HFFc6 (cell line): ENCODE measurements around the gene METAP1D. TPM values are rescaled to one million over a fixed set of nuclear protein-coding genes. Genes with fewer than 3 reads are reported as not detected.

Experiments
- DNase-seq: peaks from one replicate; pipeline ENCODE4 v3.0.0-alpha.2; 2018
- H3K27ac Mint-ChIP-seq: 2 replicates; pipeline ENCODE4 v1.8.0; 2020; ENCODE audit warnings: mild to moderate bottlenecking, mixed read lengths
- H3K27me3 Mint-ChIP-seq: 2 replicates; pipeline ENCODE4 v1.8.0; 2021; ENCODE audit warnings: mild to moderate bottlenecking, moderate library complexity, mixed read lengths; ENCODE audit not compliant: insufficient read depth
- H3K36me3 Mint-ChIP-seq: 2 replicates; pipeline ENCODE4 v1.8.0; 2021; ENCODE audit warnings: low read depth, mixed read lengths
- H3K4me1 Mint-ChIP-seq: 2 replicates; pipeline ENCODE4 v1.8.0; 2020; ENCODE audit warnings: low read depth, mixed read lengths
- H3K4me3 Mint-ChIP-seq: 2 replicates; pipeline ENCODE4 v1.8.0; 2020; ENCODE audit warnings: mild to moderate bottlenecking, moderate library complexity, mixed read lengths
- H3K9me3 Mint-ChIP-seq: 2 replicates; pipeline ENCODE4 v1.8.0; 2020; ENCODE audit warnings: mild to moderate bottlenecking, mixed read lengths
- CTCF ChIP-seq: fragments of 200-600 bp; sonication (generic); IDR thresholded peaks from 2 replicates; pipeline ENCODE4 v1.5.0; 2021; ENCODE audit warnings: antibody characterized with exemption, mild to moderate bottlenecking
- total RNA-seq, 6 experiments: library from RNA; stranded (reverse); fragmentation: NEBNext Ultra II Directional; extraction: Animal tissue kit (Norgen Biotek cat#: 25700); gene quantifications; 2 replicates in 1 of 6; 3 replicates in 5 of 6; pipeline ENCODE4 v1.2.3, GENCODE V29; 2021

Gene METAP1D
- total RNA-seq, 6 experiments from 2014 or later: 5.3 to 7.5 (median 6.2) TPM

DNA sequence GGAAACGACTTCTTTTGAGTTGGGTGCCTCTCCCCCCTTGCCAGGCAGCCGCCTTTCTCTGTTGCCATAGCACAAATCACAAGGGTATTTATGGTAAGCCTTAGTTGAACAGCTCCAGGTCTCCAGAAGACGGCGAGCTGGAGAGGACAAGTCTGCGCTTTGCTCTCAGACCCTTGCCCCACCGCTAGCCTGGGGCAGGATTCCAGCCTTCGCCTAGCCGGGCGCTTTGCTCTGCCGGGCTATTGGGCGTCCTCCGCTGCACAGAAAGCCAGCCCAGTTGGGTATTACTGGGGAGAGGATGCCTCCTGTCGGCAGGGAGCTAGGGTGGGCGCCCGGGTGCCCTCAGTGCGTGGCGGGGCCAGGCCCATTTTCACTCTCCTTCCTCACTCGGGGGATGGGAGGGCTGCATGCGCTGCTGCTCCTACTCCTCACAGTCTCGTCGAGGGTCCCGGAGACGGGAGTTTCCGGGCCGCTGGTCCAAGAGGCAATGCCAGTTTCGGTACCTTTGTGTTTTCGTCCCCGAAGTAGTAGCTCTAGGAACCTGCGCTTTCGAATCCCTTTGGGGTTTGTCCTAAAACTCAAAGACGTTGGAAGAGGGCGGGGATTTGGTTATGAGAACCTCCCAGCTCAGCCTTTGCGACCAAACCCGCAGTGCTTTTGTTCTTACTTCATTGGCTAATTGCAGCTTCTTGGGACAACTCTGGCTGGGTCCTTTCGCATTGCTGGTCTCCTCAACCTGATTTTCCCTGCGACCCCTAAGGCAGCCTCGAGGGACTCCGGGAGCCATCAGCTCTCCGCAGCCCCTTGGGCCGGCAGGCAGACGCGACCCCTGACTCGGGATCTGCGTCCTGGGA, 106.6 kb downstream of the METAP1D start:
- Mint-ChIP-seq H3K36me3 (0 out of 2 replicates have a peak, but pooled peaks cover 4% of the 10 kb centered on the region), H3K4me3 (peak overlapping the region; percentile 92), H3K4me1 (peaks cover 33% of the 10 kb centered on the region), H3K27ac (peak overlapping the region; percentile 77), H3K27me3 (no peaks in the 10 kb centered on the region), H3K9me3 (no peaks in the 10 kb centered on the region)
- DNase-seq: peak; percentile 60
- peak; percentile 81 for TF ChIP-seq CTCF

DNA sequence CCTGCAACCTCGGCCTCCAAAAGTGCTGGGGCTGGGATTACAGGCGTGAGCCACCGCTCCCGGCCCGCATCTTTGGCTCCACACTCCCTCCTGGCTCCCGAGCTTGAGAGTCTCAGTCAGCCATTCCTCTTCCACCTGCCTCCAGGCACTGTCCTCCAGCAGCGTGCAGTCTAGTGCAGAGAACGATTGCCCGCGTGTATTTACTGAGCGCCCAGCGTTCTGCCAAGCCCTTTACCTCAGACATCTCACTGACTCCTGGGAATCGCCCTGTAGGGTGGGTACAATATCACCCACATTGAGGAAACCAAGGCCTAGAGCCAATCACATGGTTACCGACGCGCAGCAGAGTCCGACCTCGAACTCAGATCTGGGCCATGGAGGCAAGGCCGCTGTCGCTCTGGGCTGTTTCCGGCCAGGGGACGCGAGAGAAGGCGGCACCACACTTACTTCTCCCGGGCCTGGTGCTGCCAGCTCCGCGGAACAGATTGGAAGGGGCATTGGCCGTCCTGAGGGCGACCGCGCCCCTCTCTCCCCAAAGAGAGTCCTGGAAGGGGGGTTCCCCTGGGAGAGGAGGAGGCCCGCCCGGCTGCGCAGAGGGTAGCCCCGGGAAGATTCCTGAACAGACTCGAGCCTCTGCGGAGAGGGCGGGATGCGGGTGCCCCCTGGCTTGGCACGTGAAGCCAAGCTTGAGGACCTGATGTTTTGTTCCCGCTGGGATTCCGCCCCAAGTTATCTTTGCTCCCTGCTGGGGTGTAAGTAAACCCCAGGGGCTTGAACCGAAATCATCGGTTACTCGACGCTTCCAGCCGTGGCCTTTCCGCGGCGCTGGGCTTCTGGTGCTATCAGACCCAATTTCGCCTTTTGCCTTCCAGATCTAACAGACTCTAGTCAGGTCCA, 108.2 kb downstream of the METAP1D start:
- peaks cover 27% of the 10 kb centered on the region for H3K4me1 Mint-ChIP-seq
- no peak for TF ChIP-seq CTCF
- H3K27me3 Mint-ChIP-seq: no peaks in the 10 kb centered on the region
- H3K27ac Mint-ChIP-seq: no peak overlapping the region
- H3K36me3 Mint-ChIP-seq: no peaks in the 10 kb centered on the region
- peak overlapping the region; percentile 92; the same call in 1 of the 2 replicates for H3K4me3 Mint-ChIP-seq
- H3K9me3 Mint-ChIP-seq: no peaks in the 10 kb centered on the region
- no peak for DNase-seq

GRCh38 chr2:172108587-172108930, 108.8 kb downstream of the METAP1D start:
- no peak for DNase-seq
- no peaks in the 10 kb centered on the region for H3K9me3 Mint-ChIP-seq
- H3K4me1 Mint-ChIP-seq: peaks cover 24% of the 10 kb centered on the region
- H3K27ac Mint-ChIP-seq: no peak overlapping the region
- no peaks in the 10 kb centered on the region for H3K27me3 Mint-ChIP-seq
- TF ChIP-seq CTCF: no peak
- no peaks in the 10 kb centered on the region for H3K36me3 Mint-ChIP-seq
- no peak overlapping the region for H3K4me3 Mint-ChIP-seq

- no peaks in the 10 kb centered on the region for H3K27me3 Mint-ChIP-seq
- no peak overlapping the region for H3K27ac Mint-ChIP-seq
- no peak for TF ChIP-seq CTCF
- H3K36me3 Mint-ChIP-seq: no peaks in the 10 kb centered on the region
- H3K9me3 Mint-ChIP-seq: no peaks in the 10 kb centered on the region
- DNase-seq: no peak
- H3K4me3 Mint-ChIP-seq: no peak overlapping the region
- H3K4me1 Mint-ChIP-seq: peaks cover 19% of the 10 kb centered on the region
Observed at GRCh38 chr2:172109256-172109987, 109.7 kb downstream of the METAP1D start.
